Choroid plexus epithelial cell (primary cell): ENCODE measurements around the gene ANGPTL2.

Source experiments
- DNase-seq: peaks from one replicate; pipeline ENCODE4 v3.0.0-alpha.2; 2010; ENCODE audit warnings: low read depth
- H3K4me3 ChIP-seq: 2 replicates; pipeline ENCODE4 v1.5.1; 2011; ENCODE audit warnings: low read depth, mild to moderate bottlenecking, control low read depth, low read length, moderate library complexity
- CTCF ChIP-seq: conservative IDR thresholded peaks from 2 replicates; pipeline ENCODE4 v1.5.1; 2011; ENCODE audit warnings: low read depth, mild to moderate bottlenecking, control low read depth, inconsistent platforms, low read length, moderate library complexity

The ANGPTL2 gene

GRCh38 chr9:127077644-127077946 is 44.8 kb downstream of the ANGPTL2 start:
- TF ChIP-seq CTCF = no peak
- DNase-seq = no peak
- no peak overlapping the region for H3K4me3 ChIP-seq

GRCh38 chr9:127076860-127077643 is 45.4 kb downstream of the ANGPTL2 start:
- no peak for TF ChIP-seq CTCF
- no peak for DNase-seq
- H3K4me3 ChIP-seq = no peak overlapping the region

- TF ChIP-seq CTCF = no peak
- H3K4me3 ChIP-seq = no peak overlapping the region
- DNase-seq = no peak
These were observed 46.6 kb downstream of the ANGPTL2 start for GRCh38 chr9:127075624-127076372.

- no peak for DNase-seq
- H3K4me3 ChIP-seq = no peak overlapping the region
- no peak for TF ChIP-seq CTCF
These were observed 47.6 kb downstream of the ANGPTL2 start for GRCh38 chr9:127074561-127075548.

- H3K4me3 ChIP-seq = no peak overlapping the region
- TF ChIP-seq CTCF = no peak
- no peak for DNase-seq
These were observed 54.7 kb downstream of the ANGPTL2 start for GRCh38 chr9:127067603-127068220.

GRCh38 chr9:127066851-127067136 is 55.6 kb downstream of the ANGPTL2 start:
- no peak for TF ChIP-seq CTCF
- DNase-seq = peak; percentile 80

More at GRCh38 chr9:127066851-127067136, 55.6 kb downstream of the ANGPTL2 start:
- no peak overlapping the region for H3K4me3 ChIP-seq
